ENCODE data around the gene NR2C2AP.

- TF ChIP-seq EZH2 (IDR thresholded peaks at IDR 0.05; ENCODE audit: insufficient read depth, poor library complexity, severe bottlenecking) (no peak), EZH2phosphoT487 (IDR thresholded peaks at IDR 0.05; ENCODE audit: insufficient read depth, low read depth) (no peak)
Measured at GRCh38 chr19:19226204-19226603, 23.0 kb upstream of the NR2C2AP start.

All from GM23248 (cell line).